SU-DHL-6 (cell line): ENCODE results near the gene ACTG1.

Source experiments
- CTCF ChIP-seq: fragments of 200-600 bp; sonication (generic); IDR thresholded peaks from one replicate; pipeline ENCODE4 v1.5.1; 2017; ENCODE audit warnings: antibody characterized with exemption, mild to moderate bottlenecking, low read length, moderate library complexity; ENCODE audit not compliant: insufficient read depth, poor library complexity, severe bottlenecking
- EZH2phosphoT487 ChIP-seq: fragments of 200-600 bp; sonication (generic), shearing (Covaris generic); conservative IDR thresholded peaks from 2 replicates; pipeline ENCODE4 v1.6.1; 2018; ENCODE audit warnings: mild to moderate bottlenecking, antibody characterized with exemption, low read length, moderate library complexity, mixed read lengths

GRCh38 chr17:81520021-81520901, 7.7 kb upstream of the ACTG1 start:
- TF ChIP-seq CTCF, result no peak
- TF ChIP-seq EZH2phosphoT487, result no peak
